K562 (cell line): ENCODE results near the gene SPRING1. TPM values are rescaled to one million over a fixed set of nuclear protein-coding genes. Genes with fewer than 3 reads are reported as not detected.

ENCODE experiments used
- ATAC-seq: fragments of 200-7000 bp; cut with Tn5 transposase; 3 replicates; pipeline ENCODE4 v1.9.1; 2020; ENCODE audit warnings: moderate library complexity
- BruUV-seq: library from RNA; stranded (reverse); fragments of 400-500 nt; replicated peaks from 2 replicates; lab custom pipeline; 2021; lab: Mats Ljungman, UMichigan
- CTCF ChIA-PET: fragments of 300-600 bp; formaldehyde crosslinking; extraction: SDS; loops from one replicate; lab custom pipeline; 2021; ENCODE audit warnings: low intra/inter-chr PET ratio; lab: Yijun Ruan, JAX
- POLR2A ChIA-PET: fragments of 300-600, 350-650 bp; sonication (Branson Sonifier 250); formaldehyde crosslinking; extraction: SDS; loops from one replicate; lab custom pipeline; 2021; ENCODE audit warnings: antibody characterized with exemption, inconsistent platforms; lab: Yijun Ruan, JAX
- DNase-seq, 4 experiments: peaks; one replicate each; pipeline versions ENCODE4 v3.0.0 to v3.0.0-alpha.2; 2011 to 2018; ENCODE audit warnings: low spot score in 3 of 4, mixed read lengths in 3 of 4; ENCODE audit errors: extremely low read depth in 1 of 4
- FAIRE-seq: peaks from 2 replicates; lab custom pipeline; 2011; peaks lifted over from hg19 to GRCh38; lab: Jason Lieb, UNC
- H2AFZ ChIP-seq: 2 replicates; pipeline ENCODE4 v1.6.0; 2011; ENCODE audit warnings: low read depth, low read length, control low read depth, inconsistent platforms
- H3K27ac ChIP-seq: fragments of 200-600 bp; 3 replicates; pipeline ENCODE4 v1.8.0; 2011; ENCODE audit warnings: low read depth, mild to moderate bottlenecking, control low read depth, inconsistent platforms, low read length, moderate library complexity, mixed read lengths; ENCODE audit errors: extremely low read depth
- H3K27me3 ChIP-seq, 2 experiments: fragments of 300-600 bp in 1 of 2; 2 replicates in 1 of 2; 3 replicates in 1 of 2; pipeline versions ENCODE4 v1.6.0 to v1.8.0; 2011; ENCODE audit warnings: inconsistent platforms in 2 of 2, low read length in 2 of 2, mild to moderate bottlenecking in 1 of 2, mixed read lengths in 1 of 2, moderate library complexity in 1 of 2; ENCODE audit not compliant: control insufficient read depth in 2 of 2, insufficient read depth in 2 of 2
- H3K36me3 ChIP-seq: fragments of 300-600 bp; 3 replicates; pipeline ENCODE4 v1.8.0; 2011; ENCODE audit warnings: mild to moderate bottlenecking, low read length, inconsistent platforms; ENCODE audit not compliant: control insufficient read depth, insufficient read depth
- H3K4me1 ChIP-seq, 2 experiments: fragments of 200-600 bp in 1 of 2; replicated peaks in 1 of 2; 2 replicates in 1 of 2; 3 replicates in 1 of 2; pipeline versions ENCODE4 v1.5.1 to v1.8.0; 2011; ENCODE audit warnings: inconsistent platforms in 2 of 2, low read length in 2 of 2, mild to moderate bottlenecking in 1 of 2, mixed read lengths in 1 of 2, moderate library complexity in 1 of 2; ENCODE audit not compliant: control insufficient read depth in 2 of 2, insufficient read depth in 2 of 2
- H3K4me2 ChIP-seq: 2 replicates; pipeline ENCODE4 v1.6.1; 2011; ENCODE audit warnings: low read length, control low read depth, inconsistent platforms, mixed read lengths; ENCODE audit not compliant: insufficient read depth
- H3K4me3 ChIP-seq: fragments of 200-600 bp; sonication (generic), shearing (Covaris generic); 2 replicates; pipeline ENCODE4 v1.5.1; 2016; ENCODE audit warnings: control low read depth, inconsistent platforms
- H3K79me2 ChIP-seq: fragments of 200-600 bp; 3 replicates; pipeline ENCODE4 v1.8.0; 2011; ENCODE audit warnings: low read length, inconsistent platforms; ENCODE audit not compliant: control insufficient read depth, insufficient read depth
- H3K9ac ChIP-seq, 2 experiments: 2 replicates each; pipeline versions ENCODE4 v1.6.0 to v1.6.1; 2011; ENCODE audit warnings: low read depth in 2 of 2, low read length in 2 of 2, control low read depth in 1 of 2, inconsistent platforms in 1 of 2, mild to moderate bottlenecking in 1 of 2, mixed read lengths in 1 of 2; ENCODE audit not compliant: insufficient read depth in 1 of 2
- H3K9me1 ChIP-seq: one replicate; pipeline ENCODE4 v1.6.0; 2011; ENCODE audit warnings: inconsistent platforms, mild to moderate bottlenecking, low read length, moderate library complexity; ENCODE audit not compliant: control insufficient read depth, insufficient read depth
- H3K9me3 ChIP-seq: replicated peaks from 2 replicates; pipeline ENCODE4 v1.5.1; 2011; ENCODE audit warnings: low read depth, low read length, inconsistent platforms; ENCODE audit not compliant: control insufficient read depth, insufficient read depth
- H4K20me1 ChIP-seq: replicated peaks from 2 replicates; pipeline ENCODE4 v1.6.1; 2011; ENCODE audit warnings: low read length, inconsistent platforms, mixed read lengths; ENCODE audit not compliant: control insufficient read depth, insufficient read depth
- FOXK2 ChIP-seq, 2 experiments: fragments of 450-650 bp; IDR thresholded peaks in 1 of 2; conservative IDR thresholded peaks in 1 of 2; 2 replicates each; pipeline ENCODE4 v1.6.1; 2016; ENCODE audit warnings: low read depth in 2 of 2, mild to moderate bottlenecking in 1 of 2
- HNRNPUL1 ChIP-seq: fragments of 200-400 bp; formaldehyde crosslinking; IDR thresholded peaks from 2 replicates; pipeline ENCODE4 v1.6.1; 2017; ENCODE audit warnings: low read length
- SMAD4 ChIP-seq: fragments of 250-450 bp; sonication (Bioruptor Pico); conservative IDR thresholded peaks from 2 replicates; pipeline ENCODE4 v1.8.0; 2021; ENCODE audit warnings: inconsistent platforms, mild to moderate bottlenecking, moderate library complexity
- ZNF444 ChIP-seq: fragments of 250-450 bp; sonication (Bioruptor Pico); IDR thresholded peaks from 2 replicates; pipeline ENCODE4 v1.4.0; 2020; ENCODE audit warnings: mild to moderate bottlenecking, moderate library complexity
- WGBS: fragments of 100-300 bp; shearing (Covaris generic); methylation state at CpG from one replicate; pipeline ENCODE4 v1.1.6; 2016; ENCODE audit warnings: low coverage, mixed read lengths; ENCODE audit not compliant: insufficient coverage; ENCODE audit errors: missing lambda C conversion rate; 5-methylcytosine and 5-hydroxymethylcytosine counted together
- in situ Hi-C: fragments of 300-500 bp; cut with MboI; formaldehyde crosslinking; loops from 4 replicates; pipeline ENCODE4 v1.15.0; 2018; ENCODE audit warnings: inconsistent platforms, mixed read lengths
- intact Hi-C: fragments of 100-400 bp; cut with micrococcal nuclease; formaldehyde crosslinking; loops from 2 replicates; pipeline ENCODE4 v1.14.2; 2022
- polyA plus RNA-seq, 8 experiments: library from polyadenylated mRNA; depleted of rRNA in 4 of 8; stranded (reverse) in 5 of 8; unstranded in 3 of 8; fragments of >200 nt; fragmentation: Nextera tagmentation in 2 of 8; fragmentation: Illumina TruSeq in 1 of 8; extraction: Ambion mirVana in 2 of 8; extraction: Trizol in 1 of 8; gene quantifications; 2 replicates each; pipeline versions ENCODE4 v1.2.1 to v1.2.3, GENCODE V29; 2011 to 2014; ENCODE audit warnings: inconsistent platforms in 1 of 8, missing spikeins in 1 of 8
- total RNA-seq, 7 experiments: library from RNA; depleted of rRNA in 6 of 7; stranded (reverse); fragments of >200 nt in 6 of 7; fragmentation: Illumina TruSeq in 2 of 7; extraction: Trizol in 2 of 7; gene quantifications; 2 replicates each; pipeline versions ENCODE4 v1.2.1 to v1.2.3, GENCODE V29; 2011 to 2021; ENCODE audit warnings: low replicate concordance in 1 of 7
- TF ChIP-seq, protein P1 (sequence below): fragments of 450-650 bp; IDR thresholded peaks from 2 replicates; pipeline ENCODE4 v1.6.1; 2016; ENCODE audit warnings: borderline replicate concordance
- TF ChIP-seq, protein P2 (sequence below): fragments of 450-650 bp; IDR thresholded peaks from 2 replicates; pipeline ENCODE4 v1.6.1; 2014; ENCODE audit warnings: low read depth, mild to moderate bottlenecking, moderate library complexity, borderline replicate concordance

The SPRING1 gene
- total and polyA plus RNA-seq, 9 of the 15 experiments (the other 6 are each of a cell fraction or from before 2014, with no cell fraction given) = 1.1 to 20.0 (median 8.0) TPM

DNA sequence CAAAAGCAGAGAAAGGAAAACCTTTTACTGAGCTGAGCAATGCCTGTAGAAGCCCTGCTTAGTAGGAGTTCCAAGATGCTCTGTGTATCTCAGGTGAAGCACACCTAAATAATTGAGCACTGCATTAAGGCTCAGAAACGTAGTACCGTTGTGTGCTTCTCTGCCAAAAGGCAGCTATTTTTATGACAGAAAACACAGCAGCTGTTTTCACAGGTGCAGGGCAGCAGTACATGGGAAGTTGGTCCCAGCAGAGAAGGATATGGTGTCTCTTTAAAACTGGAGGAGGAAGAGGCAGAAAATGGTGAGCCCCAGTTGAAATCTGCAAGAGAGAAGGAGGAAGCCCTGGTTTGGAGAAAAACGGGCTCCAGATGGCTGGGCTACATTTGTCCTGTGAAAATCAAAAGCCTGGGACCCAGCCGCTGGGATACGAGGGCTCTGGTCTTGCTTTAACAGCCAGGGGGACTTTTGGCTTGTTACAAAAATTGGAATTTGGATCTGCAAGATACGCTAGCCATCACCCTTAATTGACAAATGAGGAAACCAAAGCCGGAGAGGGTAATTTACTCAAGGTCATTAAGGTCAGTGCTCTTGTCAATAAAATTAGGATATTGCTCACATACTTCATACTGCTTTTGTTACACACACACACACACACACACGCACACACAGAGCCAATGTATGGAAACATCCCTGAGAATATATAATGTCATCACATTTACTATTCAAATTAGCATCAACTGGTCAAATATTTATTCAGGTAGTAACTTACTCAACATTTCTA lies 27.3 kb downstream of the SPRING1 start:
- Histone ChIP-seq H3K27me3 (peaks cover 22% of the 10 kb centered on the region in 2 experiments; a peak in 4 of 5 replicates), H4K20me1 (0 out of 2 replicates have a peak, but pooled peaks cover 4% of the 10 kb centered on the region), H3K4me3 (no peak overlapping the region), H2AFZ (no peak overlapping the region), H3K9ac (no peak overlapping the region), H3K4me2 (no peak overlapping the region), H3K36me3 (0 out of 3 replicates have a peak, but pooled peaks cover 2% of the 10 kb centered on the region), H3K27ac (no peak overlapping the region), H3K9me3 (no peaks in the 10 kb centered on the region), H3K4me1 (no peaks in the 10 kb centered on the region; a peak in 1 of 5 replicates), H3K9me1 (no peaks in the 10 kb centered on the region), H3K79me2 (no peaks in the 10 kb centered on the region)
- no TSS peak for BruUV-seq
- DNase-seq (no peak), FAIRE-seq (no peak), ATAC-seq (no peak)
- ChIA-PET POLR2A (interaction anchor here (0.6 to 0.9 kb wide), 2 partner anchors 20 to 54 kb away, joined by 3 read pairs; no protein-coding TSS in a partner anchor), CTCF (no interaction called here)
- 18% methylated on average over 8 of the region's 8 CpGs for WGBS
- no peak for TF ChIP-seq ZNF444 (CRISPR knock-in tag)
- no peak for TF ChIP-seq SMAD4 (CRISPR knock-in tag)
- TF ChIP-seq, protein P1, sequence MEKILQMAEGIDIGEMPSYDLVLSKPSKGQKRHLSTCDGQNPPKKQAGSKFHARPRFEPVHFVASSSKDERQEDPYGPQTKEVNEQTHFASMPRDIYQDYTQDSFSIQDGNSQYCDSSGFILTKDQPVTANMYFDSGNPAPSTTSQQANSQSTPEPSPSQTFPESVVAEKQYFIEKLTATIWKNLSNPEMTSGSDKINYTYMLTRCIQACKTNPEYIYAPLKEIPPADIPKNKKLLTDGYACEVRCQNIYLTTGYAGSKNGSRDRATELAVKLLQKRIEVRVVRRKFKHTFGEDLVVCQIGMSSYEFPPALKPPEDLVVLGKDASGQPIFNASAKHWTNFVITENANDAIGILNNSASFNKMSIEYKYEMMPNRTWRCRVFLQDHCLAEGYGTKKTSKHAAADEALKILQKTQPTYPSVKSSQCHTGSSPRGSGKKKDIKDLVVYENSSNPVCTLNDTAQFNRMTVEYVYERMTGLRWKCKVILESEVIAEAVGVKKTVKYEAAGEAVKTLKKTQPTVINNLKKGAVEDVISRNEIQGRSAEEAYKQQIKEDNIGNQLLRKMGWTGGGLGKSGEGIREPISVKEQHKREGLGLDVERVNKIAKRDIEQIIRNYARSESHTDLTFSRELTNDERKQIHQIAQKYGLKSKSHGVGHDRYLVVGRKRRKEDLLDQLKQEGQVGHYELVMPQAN = no peak
- TF ChIP-seq FOXK2 (conservative IDR thresholded peaks at IDR 0.05 in 1 of 2, IDR thresholded peaks at IDR 0.05 in 1 of 2; ENCODE audit: low read depth in 2 of 2) = no peak
- TF ChIP-seq HNRNPUL1 = no peak
- TF ChIP-seq, protein P2, sequence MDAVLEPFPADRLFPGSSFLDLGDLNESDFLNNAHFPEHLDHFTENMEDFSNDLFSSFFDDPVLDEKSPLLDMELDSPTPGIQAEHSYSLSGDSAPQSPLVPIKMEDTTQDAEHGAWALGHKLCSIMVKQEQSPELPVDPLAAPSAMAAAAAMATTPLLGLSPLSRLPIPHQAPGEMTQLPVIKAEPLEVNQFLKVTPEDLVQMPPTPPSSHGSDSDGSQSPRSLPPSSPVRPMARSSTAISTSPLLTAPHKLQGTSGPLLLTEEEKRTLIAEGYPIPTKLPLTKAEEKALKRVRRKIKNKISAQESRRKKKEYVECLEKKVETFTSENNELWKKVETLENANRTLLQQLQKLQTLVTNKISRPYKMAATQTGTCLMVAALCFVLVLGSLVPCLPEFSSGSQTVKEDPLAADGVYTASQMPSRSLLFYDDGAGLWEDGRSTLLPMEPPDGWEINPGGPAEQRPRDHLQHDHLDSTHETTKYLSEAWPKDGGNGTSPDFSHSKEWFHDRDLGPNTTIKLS = no peak
- in situ Hi-C loops = loop anchor here (25.0 kb wide), 1 partner anchor 252 kb away; no protein-coding TSS in a partner anchor
- intact Hi-C loops = no loop called here
